Peyer's patch (tissue), 4 donors: ENCODE data around the gene DTWD2.

ENCODE experiments used
- CTCF ChIP-seq, 6 experiments: fragments of 450-650 bp in 4 of 6; fragments of 200-600 bp in 2 of 6; sonication (generic) in 1 of 6; IDR thresholded peaks; one replicate each; pipeline ENCODE4 v1.5.1; 2017 to 2019; ENCODE audit warnings: antibody characterized with exemption in 6 of 6, mild to moderate bottlenecking in 3 of 6, moderate library complexity in 1 of 6
- POLR2A ChIP-seq, 2 donors: fragments of 450-650 bp; IDR thresholded peaks; one replicate each; pipeline ENCODE4 v1.5.1; 2017; ENCODE audit warnings: antibody characterized with exemption in 2 of 2, mild to moderate bottlenecking in 2 of 2, moderate library complexity in 2 of 2

- no peak for TF ChIP-seq CTCF (IDR thresholded peaks at IDR 0.05)
- no peak for TF ChIP-seq POLR2A (IDR thresholded peaks at IDR 0.05)
Observed at GRCh38 chr5:118968406-118968911, 19.9 kb downstream of the DTWD2 start.
